ENCODE results near the gene NFASC.

NFASC gene

DNA sequence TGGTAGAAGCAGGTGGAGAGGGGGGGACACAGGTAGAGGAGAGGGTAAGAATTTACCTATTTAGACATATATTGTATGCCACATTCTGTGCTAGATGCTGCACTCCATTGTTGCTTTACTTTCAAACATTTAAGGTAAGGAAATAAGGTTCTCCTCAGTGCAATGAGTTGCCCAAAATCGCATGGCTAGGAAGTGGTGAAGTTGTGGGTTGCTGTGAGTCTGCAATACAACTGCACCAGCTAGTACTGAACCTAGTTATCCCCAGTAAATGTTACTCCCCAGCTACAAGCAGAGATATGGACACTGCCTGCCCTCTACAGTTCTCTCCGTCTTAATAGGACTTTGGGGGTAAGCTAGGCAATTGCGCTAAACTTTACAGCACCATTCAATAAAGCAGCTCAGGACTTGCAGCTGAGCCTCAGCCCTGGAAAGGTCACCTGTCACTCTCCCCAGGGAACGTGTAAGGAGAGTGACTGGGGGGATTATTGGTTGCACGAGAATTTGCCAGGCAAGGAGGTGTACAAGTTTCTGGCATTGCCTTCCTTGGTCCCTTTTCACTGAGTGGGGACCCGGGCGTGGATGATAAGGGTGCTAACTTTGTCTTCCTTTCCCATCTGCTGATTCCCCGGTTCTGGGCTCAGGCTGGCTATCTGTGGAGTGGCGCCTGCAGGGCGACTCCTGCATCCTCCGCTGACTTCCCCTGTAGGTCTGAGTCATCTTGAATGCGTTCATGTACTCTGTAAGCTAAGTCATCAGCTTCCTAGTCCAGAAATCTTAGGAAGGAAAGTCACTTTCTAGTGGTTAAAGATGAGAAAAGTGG lies 101.1 kb downstream of the NFASC start:
- peak overlapping the region in 9 of 11 experiments; percentile 4 to 79 (median 57); a peak in 13 of 22 replicates for H3K4me2 ChIP-seq
- peaks cover 0 to 8% (median 0%) of the 10 kb centered on the region in 11 experiments; a peak in 1 of 22 replicates for H4K20me1 ChIP-seq
- no peaks in the 10 kb centered on the region for H3K27me3 ChIP-seq
- H3K27ac ChIP-seq, result peak overlapping the region in 3 of 11 experiments; percentile 8 to 50 (median 45); a peak in 4 of 22 replicates
- H3K4me1 ChIP-seq, result peaks cover 24 to 42% (median 33%) of the 10 kb centered on the region in 10 experiments
- H3K9me3 ChIP-seq (replicated peaks in 1 of 11), result no peaks in the 10 kb centered on the region
- H3K36me3 ChIP-seq, result no peaks in the 10 kb centered on the region
- no peak overlapping the region for H3K4me3 ChIP-seq
- no peak for TF ChIP-seq Cebpa-rat (IDR thresholded peaks at IDR 0.05)
- H3K9ac ChIP-seq, result no peak overlapping the region

DNA sequence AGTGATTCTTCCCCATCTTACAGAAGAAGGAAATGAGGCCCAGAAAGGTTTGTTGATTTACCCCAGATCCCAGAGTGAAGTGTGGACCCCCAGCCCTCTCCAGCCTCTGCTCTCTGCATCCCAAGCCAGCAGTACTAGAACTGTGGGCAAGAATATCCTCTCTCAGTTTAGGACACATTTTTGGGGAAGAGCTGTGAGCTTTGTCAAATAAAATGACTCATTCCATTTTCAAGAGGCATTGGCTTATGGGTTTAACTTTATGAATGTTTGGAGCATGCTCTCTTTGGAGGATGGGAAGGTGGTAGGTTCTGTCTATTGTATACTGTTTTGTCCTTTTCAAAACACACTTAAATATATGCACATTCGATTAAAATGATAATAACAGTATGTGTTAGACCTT lies 101.8 kb downstream of the NFASC start:
- H3K27ac ChIP-seq, result peak overlapping the region in 3 of 11 experiments; percentile 8 to 50 (median 45); a peak in 4 of 22 replicates
- H3K4me1 ChIP-seq, result peaks cover 29 to 47% (median 39%) of the 10 kb centered on the region in 10 experiments
- no peaks in the 10 kb centered on the region for H3K9me3 ChIP-seq (replicated peaks in 1 of 11)
- TF ChIP-seq Cebpa-rat (IDR thresholded peaks at IDR 0.05), result no peak
- peaks cover 0 to 8% (median 0%) of the 10 kb centered on the region in 11 experiments; a peak in 1 of 22 replicates for H4K20me1 ChIP-seq
- H3K36me3 ChIP-seq, result no peaks in the 10 kb centered on the region
- no peak overlapping the region for H3K4me3 ChIP-seq
- H3K9ac ChIP-seq, result no peak overlapping the region
- no peaks in the 10 kb centered on the region for H3K27me3 ChIP-seq
- H3K4me2 ChIP-seq, result peak overlapping the region in 9 of 11 experiments; percentile 4 to 79 (median 57); a peak in 12 of 22 replicates

DNA sequence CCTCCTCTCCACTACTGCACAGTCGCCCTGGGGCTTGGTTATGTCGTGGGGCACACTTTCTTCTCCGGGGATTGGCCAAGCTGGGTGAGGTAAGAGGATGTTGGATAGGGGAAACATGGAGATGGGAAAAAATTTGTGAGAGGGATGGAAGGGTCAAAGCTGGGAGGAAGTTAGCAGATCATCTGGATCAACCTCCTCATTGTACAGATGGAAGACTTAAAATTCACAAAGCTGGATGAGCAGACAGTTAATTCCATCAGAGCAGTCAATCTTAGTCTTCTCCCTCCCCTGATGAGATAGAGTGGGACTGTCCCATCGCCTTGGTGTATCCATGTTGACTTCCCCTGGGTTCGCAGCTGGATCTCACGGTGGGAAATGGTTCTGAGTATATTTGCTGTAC lies 102.8 kb downstream of the NFASC start:
- Histone ChIP-seq H3K27ac (no peak overlapping the region), H3K36me3 (no peaks in the 10 kb centered on the region), H3K9me3 (replicated peaks in 1 of 11) (no peaks in the 10 kb centered on the region), H3K4me3 (no peak overlapping the region), H3K27me3 (no peaks in the 10 kb centered on the region), H3K4me2 (peak overlapping the region in 4 of 11 experiments; percentile 57 to 79 (median 66); a peak in 4 of 22 replicates), H3K9ac (no peak overlapping the region), H3K4me1 (peaks cover 29 to 52% (median 43%) of the 10 kb centered on the region in 10 experiments), H4K20me1 (peaks cover 0 to 8% (median 0%) of the 10 kb centered on the region in 11 experiments; a peak in 1 of 22 replicates)
- TF ChIP-seq Cebpa-rat (IDR thresholded peaks at IDR 0.05), result no peak

DNA sequence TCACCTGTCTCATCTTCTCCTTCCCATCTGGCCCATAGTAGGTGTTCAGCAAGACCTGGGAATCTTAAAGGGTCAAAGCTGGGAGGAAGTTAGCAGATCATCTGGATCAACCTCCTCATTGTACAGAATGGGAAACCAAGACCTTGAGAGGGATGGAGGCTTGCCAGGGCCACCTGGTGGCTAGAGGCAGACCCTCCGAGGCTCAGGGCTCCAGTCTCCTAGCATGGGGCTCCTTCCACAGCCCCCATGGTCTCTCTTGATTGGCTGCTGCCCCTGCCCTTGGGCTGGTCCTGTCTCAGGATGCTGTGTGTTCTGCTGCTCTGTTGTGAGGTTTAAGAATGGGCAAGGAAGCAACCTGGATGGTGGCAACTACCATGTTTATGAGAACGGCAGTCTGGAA lies 103.7 kb downstream of the NFASC start:
- Histone ChIP-seq H4K20me1 (peaks cover 0 to 8% (median 0%) of the 10 kb centered on the region in 11 experiments; a peak in 1 of 22 replicates), H3K27ac (no peak overlapping the region), H3K9me3 (replicated peaks in 1 of 11) (no peaks in the 10 kb centered on the region), H3K4me1 (peaks cover 29 to 52% (median 43%) of the 10 kb centered on the region in 10 experiments), H3K4me2 (no peak overlapping the region), H3K4me3 (no peak overlapping the region), H3K9ac (no peak overlapping the region; a peak in 1 of 22 replicates), H3K27me3 (no peaks in the 10 kb centered on the region), H3K36me3 (no peaks in the 10 kb centered on the region)
- TF ChIP-seq Cebpa-rat (IDR thresholded peaks at IDR 0.05), result no peak

- no peak overlapping the region for H3K4me3 ChIP-seq
- H3K9ac ChIP-seq, result peak overlapping the region in 1 of 11 experiments; percentile 0; a peak in 1 of 22 replicates
- peak overlapping the region; percentile 0 to 58 (median 46); a peak in 17 of 22 replicates for H3K4me2 ChIP-seq
- TF ChIP-seq Cebpa-rat (IDR thresholded peaks at IDR 0.05), result no peak
- H4K20me1 ChIP-seq, result peaks cover 0 to 8% (median 0%) of the 10 kb centered on the region in 11 experiments; a peak in 1 of 22 replicates
- no peak overlapping the region for H3K27ac ChIP-seq
- peaks cover 29 to 51% (median 43%) of the 10 kb centered on the region in 10 experiments for H3K4me1 ChIP-seq
- no peaks in the 10 kb centered on the region for H3K9me3 ChIP-seq (replicated peaks in 1 of 11)
- no peaks in the 10 kb centered on the region for H3K27me3 ChIP-seq
- H3K36me3 ChIP-seq, result no peaks in the 10 kb centered on the region
Measured at GRCh38 chr1:204975021-204975420, 104.4 kb downstream of the NFASC start.

DNA sequence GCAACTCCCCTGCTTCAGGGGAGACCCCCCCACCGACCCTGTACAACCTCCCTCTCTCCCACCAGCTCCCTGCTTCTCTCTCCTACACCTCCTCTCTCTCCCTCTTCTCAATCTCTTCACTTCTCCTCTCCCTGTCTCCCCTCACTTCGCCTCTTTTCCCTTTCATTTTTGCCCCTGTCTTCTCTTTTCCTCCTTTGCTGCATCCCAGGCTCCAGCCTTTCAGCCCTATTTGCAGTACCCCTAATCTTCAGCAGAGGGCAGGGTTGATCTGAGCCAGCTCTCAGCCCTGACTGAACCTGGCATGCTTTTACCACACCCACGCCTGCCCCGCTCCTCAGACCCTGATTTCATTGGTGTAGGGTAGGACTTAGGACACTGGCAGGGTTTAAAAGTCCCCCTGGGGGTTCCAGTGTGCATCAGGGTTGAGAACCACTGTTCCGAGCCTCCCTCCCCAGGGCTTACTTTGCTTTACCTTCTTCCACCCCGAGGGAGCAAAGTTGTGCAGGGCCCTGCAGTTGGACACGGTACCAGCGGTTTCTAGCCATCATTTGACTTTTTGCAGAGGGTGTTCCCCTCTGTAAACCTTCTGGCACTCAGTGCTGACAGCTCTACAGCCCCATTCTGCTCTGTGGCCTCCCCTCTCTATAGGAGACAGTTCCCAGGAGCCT lies 105.0 kb downstream of the NFASC start:
- peaks cover 29 to 50% (median 43%) of the 10 kb centered on the region in 10 experiments for H3K4me1 ChIP-seq
- H3K27ac ChIP-seq, result no peak overlapping the region
- H3K36me3 ChIP-seq, result no peaks in the 10 kb centered on the region
- 0 out of 22 replicates have a peak overlapping the region, but pooled peaks of 1 of the 11 experiments have one; percentile 0 for H3K9ac ChIP-seq
- no peak for TF ChIP-seq Cebpa-rat (IDR thresholded peaks at IDR 0.05)
- no peaks in the 10 kb centered on the region for H3K27me3 ChIP-seq
- H4K20me1 ChIP-seq, result peaks cover 0 to 8% (median 0%) of the 10 kb centered on the region in 11 experiments; a peak in 1 of 22 replicates
- H3K4me2 ChIP-seq, result peak overlapping the region; percentile 3 to 58 (median 46); a peak in 17 of 22 replicates
- H3K4me3 ChIP-seq, result no peak overlapping the region
- no peaks in the 10 kb centered on the region for H3K9me3 ChIP-seq (replicated peaks in 1 of 11)

DNA sequence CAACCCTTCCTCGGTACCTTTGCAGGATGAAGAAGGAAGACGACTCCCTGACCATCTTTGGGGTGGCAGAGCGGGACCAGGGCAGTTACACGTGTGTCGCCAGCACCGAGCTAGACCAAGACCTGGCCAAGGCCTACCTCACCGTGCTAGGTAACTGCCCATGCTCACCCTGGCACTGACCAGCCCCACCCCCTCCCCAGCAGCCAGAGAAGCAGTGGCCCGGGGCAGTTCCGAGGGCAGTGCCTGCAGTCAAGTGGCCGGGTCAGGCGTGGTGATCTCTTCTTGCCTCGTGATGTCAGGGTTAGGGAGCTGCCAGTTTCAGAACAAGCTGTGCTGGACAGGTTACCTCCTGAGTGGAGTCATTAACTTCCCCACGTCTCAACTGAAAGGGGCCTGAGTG lies 106.0 kb downstream of the NFASC start:
- H3K4me2 ChIP-seq, result peak overlapping the region in 6 of 11 experiments; percentile 15 to 56 (median 44); a peak in 12 of 22 replicates
- no peaks in the 10 kb centered on the region for H3K27me3 ChIP-seq
- peaks cover 22 to 51% (median 43%) of the 10 kb centered on the region in 10 experiments for H3K4me1 ChIP-seq
- H3K9me3 ChIP-seq (replicated peaks in 1 of 11), result no peaks in the 10 kb centered on the region
- H3K9ac ChIP-seq, result no peak overlapping the region
- no peak for TF ChIP-seq Cebpa-rat (IDR thresholded peaks at IDR 0.05)
- H4K20me1 ChIP-seq, result peaks cover 0 to 7% (median 0%) of the 10 kb centered on the region in 11 experiments; a peak in 1 of 22 replicates
- H3K36me3 ChIP-seq, result no peaks in the 10 kb centered on the region
- H3K27ac ChIP-seq, result no peak overlapping the region
- H3K4me3 ChIP-seq, result no peak overlapping the region

- Histone ChIP-seq H3K4me1 (peaks cover 16 to 51% (median 45%) of the 10 kb centered on the region in 10 experiments), H3K9ac (peak overlapping the region in 1 of 11 experiments; percentile 21; a peak in 1 of 22 replicates), H3K4me2 (peak overlapping the region in 8 of 11 experiments; percentile 15 to 56 (median 40); a peak in 14 of 22 replicates), H3K4me3 (no peak overlapping the region), H3K36me3 (no peaks in the 10 kb centered on the region), H3K27me3 (no peaks in the 10 kb centered on the region), H3K9me3 (replicated peaks in 1 of 11) (no peaks in the 10 kb centered on the region), H4K20me1 (0 out of 22 replicates have a peak, but pooled peaks cover 0 to 2% (median 0%) of the 10 kb centered on the region in 11 experiments), H3K27ac (no peak overlapping the region)
- no peak for TF ChIP-seq Cebpa-rat (IDR thresholded peaks at IDR 0.05)
Measured at GRCh38 chr1:204977318-204977717, 106.7 kb downstream of the NFASC start.

GRCh38 chr1:204978782-204979181 lies 108.1 kb downstream of the NFASC start:
- no peak overlapping the region for H3K4me3 ChIP-seq
- no peak overlapping the region for H3K27ac ChIP-seq
- peaks cover 14 to 60% (median 54%) of the 10 kb centered on the region in 10 experiments; a peak in 18 of 20 replicates for H3K4me1 ChIP-seq
- no peak for TF ChIP-seq Cebpa-rat (IDR thresholded peaks at IDR 0.05)
- H3K9ac ChIP-seq, result no peak overlapping the region
- no peaks in the 10 kb centered on the region for H3K9me3 ChIP-seq (replicated peaks in 1 of 11)
- H4K20me1 ChIP-seq, result no peaks in the 10 kb centered on the region
- H3K27me3 ChIP-seq, result no peaks in the 10 kb centered on the region
- no peaks in the 10 kb centered on the region for H3K36me3 ChIP-seq
- H3K4me2 ChIP-seq, result no peak overlapping the region

All from BLaER1 treated with 17β-estradiol and CSF1 and Interleukin-3, amounts not matched to agents 10 nM and 100 nM (cell line).